Measurements from ENCODE around the gene TRERF1.

The TRERF1 gene

GRCh38 chr6:42378125-42378524 is 73.6 kb downstream of the TRERF1 start:
- no peak for TF ChIP-seq CTCF (IDR thresholded peaks at IDR 0.05)
- no peak for DNase-seq (ENCODE audit: low spot score)
- Histone ChIP-seq H3K27ac (no peak overlapping the region), H3K4me3 (no peak overlapping the region)

GRCh38 chr6:42375007-42375635 is 76.6 kb downstream of the TRERF1 start:
- DNase-seq (ENCODE audit: low spot score) = no peak

GRCh38 chr6:42374018-42374669 is 77.6 kb downstream of the TRERF1 start:
- DNase-seq (ENCODE audit: low spot score) = no peak
- Histone ChIP-seq H3K27ac (no peak overlapping the region), H3K4me3 (no peak overlapping the region)
- no peak for TF ChIP-seq CTCF (IDR thresholded peaks at IDR 0.05)

More at GRCh38 chr6:42375007-42375635, 76.6 kb downstream of the TRERF1 start:
- H3K27ac ChIP-seq = no peak overlapping the region
- TF ChIP-seq CTCF (IDR thresholded peaks at IDR 0.05) = no peak
- H3K4me3 ChIP-seq = no peak overlapping the region

- no peak for TF ChIP-seq CTCF (IDR thresholded peaks at IDR 0.05)
- DNase-seq (ENCODE audit: low spot score) = no peak
These were observed 79.0 kb downstream of the TRERF1 start for GRCh38 chr6:42372699-42373098.

GRCh38 chr6:42370323-42370985 is 81.3 kb downstream of the TRERF1 start:
- Histone ChIP-seq H3K4me3 (no peak overlapping the region), H3K27ac (no peak overlapping the region)
- TF ChIP-seq CTCF (IDR thresholded peaks at IDR 0.05) = no peak
- DNase-seq (ENCODE audit: low spot score) = no peak

More at GRCh38 chr6:42372699-42373098, 79.0 kb downstream of the TRERF1 start:
- Histone ChIP-seq H3K4me3 (no peak overlapping the region), H3K27ac (no peak overlapping the region)

GRCh38 chr6:42369568-42369967 is 82.2 kb downstream of the TRERF1 start:
- Histone ChIP-seq H3K27ac (no peak overlapping the region), H3K4me3 (no peak overlapping the region)
- TF ChIP-seq CTCF (IDR thresholded peaks at IDR 0.05) = no peak
- DNase-seq (ENCODE audit: low spot score) = no peak
